H1 (cell line): ENCODE data around the gene ASB1. TPM values are rescaled to one million over a fixed set of nuclear protein-coding genes. Genes with fewer than 3 reads are reported as not detected.

ENCODE experiments used
- CTCF ChIA-PET: fragments of 300-600 bp; sonication (Branson Sonifier 250); formaldehyde crosslinking; loops from one replicate; lab custom pipeline; 2021; ENCODE audit not compliant: partially characterized antibody; lab: Charles Lee
- POLR2A ChIA-PET: fragments of 300-600 bp; sonication (Branson Sonifier 250); formaldehyde crosslinking; loops from one replicate; lab custom pipeline; 2021; ENCODE audit warnings: inconsistent platforms; ENCODE audit not compliant: partially characterized antibody; lab: Charles Lee
- DNase-seq, 2 experiments: peaks; one replicate each; pipeline versions ENCODE4 v3.0.0 to v3.0.0-alpha.2; 2010 to 2022; ENCODE audit warnings: low spot score in 2 of 2, low read depth in 1 of 2, mixed read lengths in 1 of 2
- FAIRE-seq: peaks from 2 replicates; lab custom pipeline; 2011; peaks lifted over from hg19 to GRCh38; lab: Jason Lieb, UNC
- H2AFZ ChIP-seq: 2 replicates; pipeline ENCODE4 v1.8.1; 2012; ENCODE audit warnings: low read length, inconsistent platforms
- H2AK5ac ChIP-seq: 2 replicates; pipeline ENCODE4 v1.6.1; 2013; ENCODE audit warnings: low read depth, low read length
- H2BK120ac ChIP-seq: replicated peaks from 2 replicates; pipeline ENCODE3; 2013; ENCODE audit warnings: low read depth, low read length, inconsistent platforms
- H2BK12ac ChIP-seq: 2 replicates; pipeline ENCODE4 v1.6.1; 2013; ENCODE audit warnings: low read depth, low read length
- H2BK15ac ChIP-seq: 2 replicates; pipeline ENCODE4 v1.6.1; 2013; ENCODE audit warnings: low read length
- H2BK20ac ChIP-seq: 2 replicates; pipeline ENCODE4 v1.6.1; 2013; ENCODE audit warnings: low read length
- H2BK5ac ChIP-seq: 2 replicates; pipeline ENCODE4 v1.6.1; 2013; ENCODE audit warnings: low read depth, low read length
- H3K14ac ChIP-seq: 2 replicates; pipeline ENCODE4 v1.6.1; 2013; ENCODE audit warnings: inconsistent platforms; ENCODE audit not compliant: insufficient read length
- H3K18ac ChIP-seq: 2 replicates; pipeline ENCODE4 v1.6.1; 2013; ENCODE audit warnings: low read length; ENCODE audit errors: extremely low read depth
- H3K23ac ChIP-seq: 2 replicates; pipeline ENCODE4 v1.6.1; 2013; ENCODE audit warnings: inconsistent platforms; ENCODE audit not compliant: insufficient read length
- H3K23me2 ChIP-seq: 2 replicates; pipeline ENCODE4 v1.6.1; 2013; ENCODE audit warnings: low read depth, low read length
- H3K27ac ChIP-seq: 2 replicates; pipeline ENCODE4 v1.6.1; 2011; ENCODE audit warnings: low read depth, low read length, inconsistent platforms
- H3K27me3 ChIP-seq, 4 experiments: replicated peaks in 1 of 4; 1 replicate in 1 of 4; 2 replicates in 3 of 4; pipeline versions ENCODE4 v1.6.1 to v1.8.1; 2011 to 2013; ENCODE audit warnings: low read length in 3 of 4, mild to moderate bottlenecking in 3 of 4, inconsistent platforms in 2 of 4, mixed read lengths in 2 of 4, moderate library complexity in 1 of 4; ENCODE audit not compliant: control insufficient read depth in 3 of 4, insufficient read depth in 3 of 4; ENCODE audit errors: extremely low read depth in 1 of 4
- H3K36me3 ChIP-seq, 4 experiments: 2 replicates each; pipeline versions ENCODE4 v1.6.1 to v1.8.1; 2011 to 2013; ENCODE audit warnings: mild to moderate bottlenecking in 4 of 4, low read length in 3 of 4, moderate library complexity in 2 of 4, control low read depth in 1 of 4, inconsistent platforms in 1 of 4; ENCODE audit not compliant: insufficient read depth in 4 of 4, control insufficient read depth in 2 of 4
- H3K4ac ChIP-seq: replicated peaks from 2 replicates; pipeline ENCODE3; 2013; ENCODE audit warnings: low read length, low read depth, mixed read lengths, inconsistent platforms; ENCODE audit not compliant: insufficient read length
- H3K4me1 ChIP-seq, 4 experiments: replicated peaks in 1 of 4; 1 replicate in 1 of 4; 2 replicates in 3 of 4; pipeline versions ENCODE4 v1.6.1 to v1.8.1; 2011 to 2013; ENCODE audit warnings: low read length in 3 of 4, inconsistent platforms in 2 of 4, mixed read lengths in 1 of 4; ENCODE audit not compliant: insufficient read depth in 4 of 4, control insufficient read depth in 3 of 4
- H3K4me2 ChIP-seq, 2 experiments: 2 replicates each; pipeline versions ENCODE4 v1.6.1 to v1.8.1; 2011 to 2013; ENCODE audit warnings: low read depth in 2 of 2, low read length in 2 of 2, control low read depth in 1 of 2, inconsistent platforms in 1 of 2, mild to moderate bottlenecking in 1 of 2; ENCODE audit not compliant: insufficient read depth in 1 of 2
- H3K4me3 ChIP-seq, 4 experiments: fragments of 200-600, 300-600 bp in 1 of 4; sonication (generic), shearing (Covaris generic), sonication (Bioruptor Twin) in 1 of 4; 2 replicates each; pipeline versions ENCODE4 v1.5.1 to v1.8.1; 2011 to 2016; ENCODE audit warnings: low read length in 4 of 4, low read depth in 3 of 4, control low read depth in 2 of 4, inconsistent platforms in 2 of 4, mild to moderate bottlenecking in 2 of 4, mixed read lengths in 1 of 4, moderate library complexity in 1 of 4; ENCODE audit not compliant: insufficient read depth in 2 of 4; ENCODE audit errors: extremely low read depth in 1 of 4
- H3K56ac ChIP-seq: replicated peaks from 2 replicates; pipeline ENCODE3; 2013; ENCODE audit warnings: low read depth, mild to moderate bottlenecking, mixed read lengths, low read length, inconsistent platforms; ENCODE audit not compliant: insufficient read length
- H3K79me1 ChIP-seq: 2 replicates; pipeline ENCODE4 v1.6.1; 2013; ENCODE audit warnings: low read depth, low read length, control low read depth
- H3K79me2 ChIP-seq, 2 experiments: 2 replicates each; pipeline versions ENCODE4 v1.6.1 to v1.8.1; 2012 to 2013; ENCODE audit warnings: low read length in 2 of 2, mild to moderate bottlenecking in 2 of 2, inconsistent platforms in 1 of 2; ENCODE audit not compliant: insufficient read depth in 2 of 2, control insufficient read depth in 1 of 2
- H3K9ac ChIP-seq, 4 experiments: replicated peaks in 1 of 4; 1 replicate in 1 of 4; 2 replicates in 3 of 4; pipeline versions ENCODE4 v1.6.1 to v1.8.1; 2011 to 2013; ENCODE audit warnings: low read depth in 3 of 4, low read length in 3 of 4, control low read depth in 2 of 4, mild to moderate bottlenecking in 2 of 4, moderate library complexity in 2 of 4, inconsistent platforms in 1 of 4; ENCODE audit errors: extremely low read depth in 1 of 4
- H3K9me3 ChIP-seq, 2 experiments: 2 replicates each; pipeline versions ENCODE4 v1.6.1 to v1.8.1; 2012 to 2013; ENCODE audit warnings: mild to moderate bottlenecking in 2 of 2, moderate library complexity in 2 of 2, control low read depth in 1 of 2, inconsistent platforms in 1 of 2, low read depth in 1 of 2, low read length in 1 of 2, mixed read lengths in 1 of 2; ENCODE audit not compliant: insufficient read depth in 2 of 2
- H4K20me1 ChIP-seq, 2 experiments: replicated peaks in 1 of 2; 2 replicates each; pipeline versions ENCODE3 to v1.8.1; 2011 to 2013; ENCODE audit warnings: inconsistent platforms in 2 of 2, low read length in 2 of 2, mild to moderate bottlenecking in 1 of 2; ENCODE audit not compliant: insufficient read depth in 2 of 2, control insufficient read depth in 1 of 2
- H4K5ac ChIP-seq: 2 replicates; pipeline ENCODE4 v1.6.1; 2013; ENCODE audit warnings: low read length, low read depth, mixed read lengths, inconsistent platforms; ENCODE audit not compliant: insufficient read length
- H4K8ac ChIP-seq: 2 replicates; pipeline ENCODE4 v1.8.0; 2013; ENCODE audit warnings: mild to moderate bottlenecking, moderate library complexity, low read length, inconsistent platforms; ENCODE audit not compliant: insufficient read depth; ENCODE audit errors: extremely low read depth
- H4K91ac ChIP-seq: replicated peaks from 2 replicates; pipeline ENCODE3; 2013; ENCODE audit warnings: low read length, mixed read lengths, inconsistent platforms; ENCODE audit not compliant: insufficient read length
- ASH2L ChIP-seq: fragments of 200-600, 300-600 bp; sonication (generic); IDR thresholded peaks from one replicate; pipeline ENCODE4 v1.7.1; 2017; ENCODE audit warnings: low read length
- BACH1 ChIP-seq: IDR thresholded peaks from 2 replicates; pipeline ENCODE4 v1.6.1; 2012; ENCODE audit warnings: low read length, improper control_type of control experiment
- BCL11A ChIP-seq, 2 experiments: IDR thresholded peaks; one replicate each; pipeline ENCODE4 v1.6.1; 2011; ENCODE audit warnings: low read depth in 2 of 2, low read length in 2 of 2, mild to moderate bottlenecking in 2 of 2
- CBX5 ChIP-seq: fragments of 300-800, 300-1000 bp; sonication (generic); IDR thresholded peaks from 2 replicates; pipeline ENCODE4 v1.7.1; 2016; ENCODE audit warnings: antibody characterized with exemption, low read length, low read depth
- CHD2 ChIP-seq: IDR thresholded peaks from 2 replicates; pipeline ENCODE4 v1.6.1; 2012; ENCODE audit warnings: low read length, improper control_type of control experiment
- FOSL1 ChIP-seq: IDR thresholded peaks from 2 replicates; pipeline ENCODE4 v1.6.1; 2011; ENCODE audit warnings: mild to moderate bottlenecking, low read depth, low read length, moderate library complexity; ENCODE audit not compliant: insufficient read depth
- HDAC2 ChIP-seq, 2 experiments: fragments of 300-600 bp in 1 of 2; sonication (generic) in 1 of 2; IDR thresholded peaks; 2 replicates each; pipeline ENCODE4 v1.6.1; 2011 to 2012; ENCODE audit warnings: low read depth in 2 of 2, low read length in 2 of 2, mild to moderate bottlenecking in 2 of 2, moderate library complexity in 2 of 2, borderline replicate concordance in 1 of 2, inconsistent platforms in 1 of 2
- JUND ChIP-seq: IDR thresholded peaks from 2 replicates; pipeline ENCODE4 v1.6.1; 2011; ENCODE audit warnings: mild to moderate bottlenecking, improper control_type of control experiment, low read length
- NRF1 ChIP-seq: IDR thresholded peaks from 2 replicates; pipeline ENCODE4 v1.6.1; 2011; ENCODE audit warnings: mild to moderate bottlenecking, low read depth, low read length, improper control_type of control experiment
- RBBP5 ChIP-seq: IDR thresholded peaks from 2 replicates; pipeline ENCODE4 v1.7.1; 2012; ENCODE audit warnings: low read depth, mild to moderate bottlenecking, inconsistent platforms, low read length, moderate library complexity, borderline replicate concordance
- RXRA ChIP-seq: IDR thresholded peaks from 2 replicates; pipeline ENCODE4 v1.6.1; 2011; ENCODE audit warnings: low read depth, mild to moderate bottlenecking, low read length, moderate library complexity; ENCODE audit not compliant: insufficient read depth
- SIX5 ChIP-seq: IDR thresholded peaks from 2 replicates; pipeline ENCODE4 v1.6.1; 2011; ENCODE audit warnings: mild to moderate bottlenecking, low read depth, low read length
- TAF1 ChIP-seq: IDR thresholded peaks from 2 replicates; pipeline ENCODE4 v1.6.1; 2011; ENCODE audit warnings: mild to moderate bottlenecking, low read depth, low read length
- TAF7 ChIP-seq: optimal IDR thresholded peaks from 2 replicates; pipeline ENCODE3; 2011; ENCODE audit warnings: low read depth, mild to moderate bottlenecking, inconsistent platforms, low read length, moderate library complexity, borderline replicate concordance
- WGBS, 2 experiments: shearing (Covaris generic) in 1 of 2; methylation state at CpG; one replicate each; pipeline versions ENCODE4 v1.1.6 to v1.1.7; 2013 to 2015; ENCODE audit warnings: low lambda C conversion rate in 2 of 2, mixed read lengths in 2 of 2, inconsistent platforms in 1 of 2, low coverage in 1 of 2, missing lambda C conversion rate in 1 of 2; ENCODE audit not compliant: insufficient replicate concordance in 2 of 2, insufficient coverage in 1 of 2, insufficient read length in 1 of 2; ENCODE audit errors: extremely low coverage in 1 of 2, missing lambda C conversion rate in 1 of 2; 5-methylcytosine and 5-hydroxymethylcytosine counted together
- polyA plus RNA-seq, 7 experiments: library from polyadenylated mRNA; depleted of rRNA in 3 of 7; stranded (reverse) in 5 of 7; unstranded in 2 of 7; fragments of >200 nt in 5 of 7; fragments of 200-250 nt in 2 of 7; gene quantifications; 1 replicate in 5 of 7; 2 replicates in 1 of 7; 4 replicates in 1 of 7; pipeline versions ENCODE4 v1.2.1 to v1.2.3, GENCODE V29; 2011 to 2013; ENCODE audit warnings: missing spikeins in 2 of 7, mixed read lengths in 2 of 7
- total RNA-seq: library from RNA; stranded (reverse); fragmentation: NEBNext Ultra II Directional; extraction: Animal tissue kit (Norgen Biotek cat#: 25700); gene quantifications from 2 replicates; pipeline ENCODE4 v1.2.1, GENCODE V29; 2021
- TF ChIP-seq, protein P1 (sequence below): IDR thresholded peaks from 2 replicates; pipeline ENCODE4 v1.6.1; 2012; ENCODE audit warnings: inconsistent platforms

Gene ASB1
- total and polyA plus RNA-seq, 2 of the 8 experiments (the other 6 are each of a cell fraction or from before 2014, with no cell fraction given): 24.1 to 36.0 TPM

DNA sequence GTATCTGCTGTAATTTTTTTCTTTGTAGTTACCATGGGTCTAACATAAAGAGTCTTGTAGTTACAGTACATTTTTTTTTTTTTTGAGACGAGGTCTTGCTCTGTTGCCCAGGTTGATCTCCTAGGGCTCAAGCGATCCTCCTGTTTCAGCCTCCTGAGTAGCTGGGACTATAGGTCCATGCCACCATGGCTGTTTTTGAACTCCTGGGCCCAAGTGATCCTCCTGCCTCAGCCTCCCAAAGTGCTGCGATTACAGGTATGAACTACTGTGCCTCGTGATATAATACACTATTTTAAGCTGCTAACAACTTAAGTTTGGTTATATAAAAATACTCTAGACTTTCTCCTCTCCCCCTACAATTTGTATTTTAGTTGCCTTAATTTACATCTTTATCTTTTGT is 46.3 kb downstream of the ASB1 start:
- Histone ChIP-seq H2BK20ac (no peak overlapping the region), H3K56ac (no peak overlapping the region), H3K79me2 (no peaks in the 10 kb centered on the region), H4K91ac (no peak overlapping the region), H4K8ac (no peak overlapping the region), H3K23ac (no peak overlapping the region), H3K18ac (no peak overlapping the region), H2BK5ac (no peak overlapping the region), H3K9ac (no peak overlapping the region), H3K27ac (no peak overlapping the region), H3K23me2 (no peaks in the 10 kb centered on the region), H4K5ac (no peak overlapping the region), H2AFZ (no peak overlapping the region), H3K4me2 (no peak overlapping the region), H2AK5ac (no peak overlapping the region), H2BK12ac (no peak overlapping the region), H2BK120ac (no peak overlapping the region), H3K79me1 (no peaks in the 10 kb centered on the region), H3K4ac (no peak overlapping the region), H3K27me3 (no peaks in the 10 kb centered on the region; a peak in 1 of 7 replicates), H3K36me3 (no peaks in the 10 kb centered on the region), H4K20me1 (no peaks in the 10 kb centered on the region), H3K4me3 (no peak overlapping the region), H3K14ac (no peak overlapping the region), H3K4me1 (peaks cover 0 to 8% (median 2%) of the 10 kb centered on the region in 4 experiments; a peak in 3 of 7 replicates), H3K9me3 (0 out of 4 replicates have a peak, but pooled peaks cover 0 to 6% of the 10 kb centered on the region in 2 experiments), H2BK15ac (no peak overlapping the region)
- ChIA-PET CTCF (interaction anchor here (0.7 to 1.0 kb wide), 3 partner anchors 312 to 1861 kb away, joined by 3 to 4 read pairs (median 4); no protein-coding TSS in a partner anchor), POLR2A (no interaction called here)
- DNase-seq (no peak), FAIRE-seq (no peak)
- 93% methylated on average over 4 of the region's 4 CpGs; no CpG with 5 or more reads in 1 of the 2 experiments for WGBS, 2 experiments
- TF ChIP-seq RXRA (no peak), JUND (no peak), RBBP5 (no peak), SIX5 (no peak), NRF1 (no peak), ASH2L (no peak), CBX5 (no peak), TAF1 (no peak), FOSL1 (no peak), HDAC2 (IDR thresholded peaks at IDR 0.05; ENCODE audit: borderline replicate concordance in 1 of 2, low read depth in 2 of 2, low read length in 2 of 2) (no peak), BCL11A (IDR thresholded peaks at IDR 0.05; ENCODE audit: low read depth in 2 of 2, low read length in 2 of 2) (no peak), CHD2 (no peak), BACH1 (no peak), TAF7 (no peak)
- TF ChIP-seq, protein P1, sequence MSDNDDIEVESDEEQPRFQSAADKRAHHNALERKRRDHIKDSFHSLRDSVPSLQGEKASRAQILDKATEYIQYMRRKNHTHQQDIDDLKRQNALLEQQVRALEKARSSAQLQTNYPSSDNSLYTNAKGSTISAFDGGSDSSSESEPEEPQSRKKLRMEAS: no peak
